ENCODE measurements around the gene STK32A. TPM values are rescaled to one million over a fixed set of nuclear protein-coding genes. Genes with fewer than 3 reads are reported as not detected.

Gene STK32A
- total RNA-seq, 1 experiment from 2014 or later: 6.8 TPM

GRCh38 chr5:147310059-147310704 is 75.4 kb downstream of the STK32A start:
- Histone ChIP-seq H3K9ac (ENCODE audit: low read length) (peak overlapping the region; percentile 40), H3K4me2 (ENCODE audit: low read length) (peak overlapping the region; percentile 71), H3K4me1 (ENCODE audit: insufficient read depth, low read length) (peaks cover 30% of the 10 kb centered on the region), H3K27ac (ENCODE audit: low read length) (peak overlapping the region; percentile 89), H3K79me2 (ENCODE audit: low read length) (no peaks in the 10 kb centered on the region), H4K20me1 (ENCODE audit: low read length) (no peaks in the 10 kb centered on the region), H3K36me3 (ENCODE audit: low read depth, low read length) (no peaks in the 10 kb centered on the region), H3K9me3 (ENCODE audit: low read length) (no peaks in the 10 kb centered on the region), H2AFZ (ENCODE audit: low read length) (peak overlapping the region; percentile 72), H3F3A (ENCODE audit: low read length, unreplicated experiment) (peaks cover 3% of the 10 kb centered on the region), H3K9me2 (replicated peaks; ENCODE audit: low read length) (no peaks in the 10 kb centered on the region), H3K27me3 (ENCODE audit: low read length) (no peaks in the 10 kb centered on the region), H3K4me3 (ENCODE audit: low read length) (no peak overlapping the region)
- TF ChIP-seq EZH2phosphoT487 (IDR thresholded peaks at IDR 0.05; ENCODE audit: borderline replicate concordance, low read length): no peak
- DNase-seq (peak; percentile 91), ATAC-seq (peak; percentile 93)
- intact Hi-C loops (cut with micrococcal nuclease): loop anchor here (2.0 kb wide), 1 partner anchor 39 kb away; no protein-coding TSS in a partner anchor
- ChIA-PET POLR2A (ENCODE audit: unreplicated experiment) (no interaction called here), CTCF (interaction anchor here (0.5 kb wide), 1 partner anchor 144 kb away, joined by 4 read pairs; no protein-coding TSS in a partner anchor)
- BruUV-seq (replicated peaks): no TSS peak

GRCh38 chr5:147317978-147318684 is 83.3 kb downstream of the STK32A start:
- CTCF ChIA-PET: no interaction called here
- no peak overlapping the region for H3K4me3 ChIP-seq (ENCODE audit: low read length)

GRCh38 chr5:147321569-147321968 is 86.7 kb downstream of the STK32A start:
- Histone ChIP-seq H3K9ac (ENCODE audit: low read length) (no peak overlapping the region), H4K20me1 (ENCODE audit: low read length) (no peaks in the 10 kb centered on the region), H3K27ac (ENCODE audit: low read length) (no peak overlapping the region), H3K27me3 (ENCODE audit: low read length) (no peaks in the 10 kb centered on the region), H3K4me1 (ENCODE audit: insufficient read depth, low read length) (no peaks in the 10 kb centered on the region), H3F3A (ENCODE audit: low read length, unreplicated experiment) (no peaks in the 10 kb centered on the region), H2AFZ (ENCODE audit: low read length) (no peak overlapping the region), H3K79me2 (ENCODE audit: low read length) (no peaks in the 10 kb centered on the region), H3K9me2 (replicated peaks; ENCODE audit: low read length) (no peaks in the 10 kb centered on the region; the same call in 1 of the 2 replicates), H3K4me3 (ENCODE audit: low read length) (no peak overlapping the region), H3K9me3 (ENCODE audit: low read length) (no peaks in the 10 kb centered on the region), H3K36me3 (ENCODE audit: low read depth, low read length) (no peaks in the 10 kb centered on the region), H3K4me2 (ENCODE audit: low read length) (no peak overlapping the region)
- ATAC-seq (no peak), DNase-seq (no peak)
- no peak for TF ChIP-seq EZH2phosphoT487 (IDR thresholded peaks at IDR 0.05; ENCODE audit: borderline replicate concordance, low read length)
- no peak for TF ChIP-seq CTCF (conservative IDR thresholded peaks at IDR 0.05; ENCODE audit: low read depth, low read length)
- no peak for TF ChIP-seq EZH2 (IDR thresholded peaks at IDR 0.05; ENCODE audit: low read length, unreplicated experiment)
- no TSS peak for BruUV-seq (replicated peaks)
- CTCF ChIA-PET: no interaction called here
- intact Hi-C loops (cut with micrococcal nuclease): no loop called here
- POLR2A ChIA-PET (ENCODE audit: unreplicated experiment): no interaction called here

More at GRCh38 chr5:147317978-147318684, 83.3 kb downstream of the STK32A start:
- no peak overlapping the region for H3K4me2 ChIP-seq (ENCODE audit: low read length)
- TF ChIP-seq CTCF (conservative IDR thresholded peaks at IDR 0.05; ENCODE audit: low read depth, low read length) (no peak), EZH2 (IDR thresholded peaks at IDR 0.05; ENCODE audit: low read length, unreplicated experiment) (no peak), EZH2phosphoT487 (IDR thresholded peaks at IDR 0.05; ENCODE audit: borderline replicate concordance, low read length) (no peak)
- H3K9me2 ChIP-seq (replicated peaks; ENCODE audit: low read length): no peaks in the 10 kb centered on the region; the same call in 1 of the 2 replicates
- no peak overlapping the region for H2AFZ ChIP-seq (ENCODE audit: low read length)
- H3K27ac ChIP-seq (ENCODE audit: low read length): no peak overlapping the region
- DNase-seq: no peak
- no peaks in the 10 kb centered on the region for H3K79me2 ChIP-seq (ENCODE audit: low read length)
- H3F3A ChIP-seq (ENCODE audit: low read length, unreplicated experiment): no peaks in the 10 kb centered on the region
- H3K4me1 ChIP-seq (ENCODE audit: insufficient read depth, low read length): no peaks in the 10 kb centered on the region
- no peaks in the 10 kb centered on the region for H3K27me3 ChIP-seq (ENCODE audit: low read length)
- H4K20me1 ChIP-seq (ENCODE audit: low read length): no peaks in the 10 kb centered on the region
- no TSS peak for BruUV-seq (replicated peaks)
- POLR2A ChIA-PET (ENCODE audit: unreplicated experiment): no interaction called here
- no peaks in the 10 kb centered on the region for H3K9me3 ChIP-seq (ENCODE audit: low read length)
- intact Hi-C loops (cut with micrococcal nuclease): no loop called here
- ATAC-seq: no peak
- no peak overlapping the region for H3K9ac ChIP-seq (ENCODE audit: low read length)
- H3K36me3 ChIP-seq (ENCODE audit: low read depth, low read length): no peaks in the 10 kb centered on the region
